ENCODE measurements around the gene FUNDC2. TPM values are rescaled to one million over a fixed set of nuclear protein-coding genes. Genes with fewer than 3 reads are reported as not detected.

The FUNDC2 gene
- total and polyA plus RNA-seq, 2 donors from 2014 or later = 98.2 to 239 TPM

GRCh38 chrX:155069414-155069813 lies 42.8 kb downstream of the FUNDC2 start:
- Histone ChIP-seq H3K9ac (ENCODE audit: low read length in 3 of 3) (peak overlapping the region in 1 of 3 donors; percentile 77), H3K27me3 (ENCODE audit: control insufficient read depth, insufficient read depth, low read length) (no peaks in the 10 kb centered on the region), H3K36me3 (ENCODE audit: control insufficient read depth in 2 of 3, insufficient read depth in 3 of 3, low read length in 3 of 3) (peaks cover 0 to 4% (median 2%) of the 10 kb centered on the region in 3 donors), H3K27ac (ENCODE audit: low read depth in 2 of 2, low read length in 2 of 2) (no peak overlapping the region), H3K4me1 (ENCODE audit: control insufficient read depth in 2 of 3, insufficient read depth in 2 of 3, low read depth in 1 of 3, low read length in 3 of 3) (no peaks in the 10 kb centered on the region), H3K4me3 (ENCODE audit: low read length in 3 of 3) (peak overlapping the region in 2 of 3 donors; percentile 71 to 84), H3K9me3 (ENCODE audit: control insufficient read depth in 2 of 3, insufficient read depth in 1 of 3, low read length in 3 of 3) (no peaks in the 10 kb centered on the region)
- FAIRE-seq (no peak), DNase-seq (no peak)
- intact Hi-C loops (cut with DNase I) = no loop called here
- TF ChIP-seq, protein P1, sequence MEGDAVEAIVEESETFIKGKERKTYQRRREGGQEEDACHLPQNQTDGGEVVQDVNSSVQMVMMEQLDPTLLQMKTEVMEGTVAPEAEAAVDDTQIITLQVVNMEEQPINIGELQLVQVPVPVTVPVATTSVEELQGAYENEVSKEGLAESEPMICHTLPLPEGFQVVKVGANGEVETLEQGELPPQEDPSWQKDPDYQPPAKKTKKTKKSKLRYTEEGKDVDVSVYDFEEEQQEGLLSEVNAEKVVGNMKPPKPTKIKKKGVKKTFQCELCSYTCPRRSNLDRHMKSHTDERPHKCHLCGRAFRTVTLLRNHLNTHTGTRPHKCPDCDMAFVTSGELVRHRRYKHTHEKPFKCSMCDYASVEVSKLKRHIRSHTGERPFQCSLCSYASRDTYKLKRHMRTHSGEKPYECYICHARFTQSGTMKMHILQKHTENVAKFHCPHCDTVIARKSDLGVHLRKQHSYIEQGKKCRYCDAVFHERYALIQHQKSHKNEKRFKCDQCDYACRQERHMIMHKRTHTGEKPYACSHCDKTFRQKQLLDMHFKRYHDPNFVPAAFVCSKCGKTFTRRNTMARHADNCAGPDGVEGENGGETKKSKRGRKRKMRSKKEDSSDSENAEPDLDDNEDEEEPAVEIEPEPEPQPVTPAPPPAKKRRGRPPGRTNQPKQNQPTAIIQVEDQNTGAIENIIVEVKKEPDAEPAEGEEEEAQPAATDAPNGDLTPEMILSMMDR (IDR thresholded peaks at IDR 0.05; ENCODE audit: borderline replicate concordance, extremely low read depth, insufficient read depth) = no peak

DNA sequence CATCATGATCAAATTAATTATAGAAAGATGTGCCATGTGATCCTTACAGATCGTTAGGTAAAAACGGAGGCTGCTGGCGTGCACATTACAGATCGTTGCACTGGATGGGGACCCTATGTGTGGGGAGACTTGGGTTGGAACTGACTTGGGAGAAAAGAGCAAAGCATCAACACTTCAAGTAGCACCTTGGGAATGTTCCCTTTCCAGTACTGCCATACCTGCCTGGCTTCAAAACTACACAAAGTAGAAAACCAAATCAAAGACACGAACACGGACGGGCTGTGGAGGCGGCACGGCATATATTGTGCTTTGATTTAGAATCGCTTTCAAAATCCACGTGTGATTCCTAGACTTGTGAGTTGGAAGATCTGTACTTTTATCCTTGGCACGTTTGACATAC lies 43.4 kb downstream of the FUNDC2 start:
- Histone ChIP-seq H3K9me3 (ENCODE audit: control insufficient read depth in 2 of 3, insufficient read depth in 1 of 3, low read length in 3 of 3) (no peaks in the 10 kb centered on the region), H3K27me3 (ENCODE audit: control insufficient read depth, insufficient read depth, low read length) (no peaks in the 10 kb centered on the region), H3K9ac (ENCODE audit: low read length in 3 of 3) (peak overlapping the region; percentile 24 to 77 (median 28)), H3K4me1 (ENCODE audit: control insufficient read depth in 2 of 3, insufficient read depth in 2 of 3, low read depth in 1 of 3, low read length in 3 of 3) (no peaks in the 10 kb centered on the region), H3K4me3 (ENCODE audit: low read length in 3 of 3) (peak overlapping the region; percentile 37 to 84 (median 71)), H3K36me3 (ENCODE audit: control insufficient read depth in 2 of 3, insufficient read depth in 3 of 3, low read length in 3 of 3) (peaks cover 0 to 4% (median 2%) of the 10 kb centered on the region in 3 donors), H3K27ac (ENCODE audit: low read depth in 2 of 2, low read length in 2 of 2) (no peak overlapping the region)
- DNase-seq (peak in 2 of 5 donors; percentile 11 to 12), FAIRE-seq (no peak)
- TF ChIP-seq, protein P1 (IDR thresholded peaks at IDR 0.05; ENCODE audit: borderline replicate concordance, extremely low read depth, insufficient read depth) = no peak
- intact Hi-C loops (cut with DNase I) = no loop called here

- DNase-seq = no peak
- no peaks in the 10 kb centered on the region for H3K9me3 ChIP-seq (ENCODE audit: control insufficient read depth in 2 of 3, insufficient read depth in 1 of 3, low read length in 3 of 3)
- TF ChIP-seq, protein P1 (IDR thresholded peaks at IDR 0.05; ENCODE audit: borderline replicate concordance, extremely low read depth, insufficient read depth) = no peak
- no peak for FAIRE-seq
- no peaks in the 10 kb centered on the region for H3K27me3 ChIP-seq (ENCODE audit: control insufficient read depth, insufficient read depth, low read length)
- intact Hi-C loops (cut with DNase I) = no loop called here
- H3K4me3 ChIP-seq (ENCODE audit: low read length in 3 of 3) = peak overlapping the region; percentile 37 to 84 (median 71)
- H3K27ac ChIP-seq (ENCODE audit: low read depth in 2 of 2, low read length in 2 of 2) = peak overlapping the region; percentile 69 to 78
- no peaks in the 10 kb centered on the region for H3K4me1 ChIP-seq (ENCODE audit: control insufficient read depth in 2 of 3, insufficient read depth in 2 of 3, low read depth in 1 of 3, low read length in 3 of 3)
- H3K9ac ChIP-seq (ENCODE audit: low read length in 3 of 3) = peak overlapping the region; percentile 43 to 77 (median 69)
- peaks cover 0 to 4% (median 2%) of the 10 kb centered on the region in 3 donors for H3K36me3 ChIP-seq (ENCODE audit: control insufficient read depth in 2 of 3, insufficient read depth in 3 of 3, low read length in 3 of 3)
Measured at GRCh38 chrX:155070663-155070974, 44.0 kb downstream of the FUNDC2 start.
